HepG2 (cell line): ENCODE data around the gene NEGR1. TPM values are rescaled to one million over a fixed set of nuclear protein-coding genes. Genes with fewer than 3 reads are reported as not detected.

ENCODE experiments used
- ATAC-seq: fragments of 200-7000 bp; cut with Tn5 transposase; 3 replicates; pipeline ENCODE4 v1.9.1; 2020; ENCODE audit warnings: mild to moderate bottlenecking, moderate library complexity
- BruUV-seq: library from RNA; stranded (reverse); fragments of 400-500 nt; replicated peaks from 2 replicates; lab custom pipeline; 2021; lab: Mats Ljungman, UMichigan
- CTCF ChIA-PET: fragments of 300-600 bp; formaldehyde crosslinking; extraction: SDS; loops from one replicate; lab custom pipeline; 2021; ENCODE audit warnings: low total read pairs, inconsistent platforms, low intra/inter-chr PET ratio; lab: Yijun Ruan, JAX
- POLR2A ChIA-PET: fragments of 350-600 bp; sonication (Branson Sonifier 250); formaldehyde crosslinking; loops from one replicate; lab custom pipeline; 2020; ENCODE audit warnings: antibody characterized with exemption, inconsistent platforms; lab: Yijun Ruan, JAX
- DNase-seq: peaks from one replicate; pipeline ENCODE4 v3.0.0-alpha.2; 2015; ENCODE audit warnings: low spot score
- FAIRE-seq: peaks from 3 replicates; lab custom pipeline; 2011; peaks lifted over from hg19 to GRCh38; lab: Jason Lieb, UNC
- H2AFZ ChIP-seq: one replicate; pipeline ENCODE4 v1.6.1; 2011; ENCODE audit warnings: low read length, inconsistent platforms
- H3K27ac ChIP-seq: fragments of 300-600 bp; 3 replicates; pipeline ENCODE4 v1.8.0; 2011; ENCODE audit warnings: mixed run types, mild to moderate bottlenecking, mixed read lengths, low read length, inconsistent platforms; ENCODE audit not compliant: insufficient read depth; ENCODE audit errors: extremely low read length
- H3K27me3 ChIP-seq, 2 experiments: fragments of 200-600 bp in 1 of 2; 2 replicates in 1 of 2; 3 replicates in 1 of 2; pipeline versions ENCODE4 v1.6.0 to v1.8.0; 2011; ENCODE audit warnings: low read length in 2 of 2, mild to moderate bottlenecking in 2 of 2, moderate library complexity in 2 of 2, inconsistent platforms in 1 of 2; ENCODE audit not compliant: insufficient read depth in 2 of 2, control insufficient read depth in 1 of 2
- H3K36me3 ChIP-seq, 2 experiments: fragments of 200-600 bp in 1 of 2; replicated peaks in 1 of 2; 2 replicates in 1 of 2; 3 replicates in 1 of 2; pipeline versions ENCODE4 v1.5.1 to v1.8.0; 2011; ENCODE audit warnings: low read length in 2 of 2, inconsistent platforms in 1 of 2; ENCODE audit not compliant: insufficient read depth in 2 of 2, control insufficient read depth in 1 of 2
- H3K4me1 ChIP-seq: 2 replicates; pipeline ENCODE4 v1.5.1; 2012; ENCODE audit warnings: low read length, inconsistent platforms; ENCODE audit not compliant: insufficient read depth
- H3K4me2 ChIP-seq: 2 replicates; pipeline ENCODE4 v1.6.0; 2011; ENCODE audit warnings: low read depth, low read length, inconsistent platforms
- H3K4me3 ChIP-seq, 3 experiments: fragments of 200-600 bp in 1 of 3; sonication (generic), shearing (Covaris generic) in 1 of 3; replicated peaks in 1 of 3; 2 replicates each; pipeline ENCODE4 v1.5.1; 2011 to 2016; ENCODE audit warnings: low read length in 3 of 3, inconsistent platforms in 2 of 3, low read depth in 2 of 3, mild to moderate bottlenecking in 2 of 3, control low read depth in 1 of 3, mixed read lengths in 1 of 3; ENCODE audit not compliant: insufficient read depth in 1 of 3
- H3K79me2 ChIP-seq: one replicate; pipeline ENCODE4 v1.6.1; 2011; ENCODE audit warnings: low read length, inconsistent platforms; ENCODE audit not compliant: insufficient read depth
- H3K9ac ChIP-seq: 2 replicates; pipeline ENCODE4 v1.6.0; 2011; ENCODE audit warnings: mild to moderate bottlenecking, low read depth, low read length, inconsistent platforms; ENCODE audit not compliant: insufficient read depth
- H3K9me3 ChIP-seq: 2 replicates; pipeline ENCODE4 v1.5.1; 2012; ENCODE audit warnings: mild to moderate bottlenecking, low read length
- H4K20me1 ChIP-seq: 2 replicates; pipeline ENCODE4 v1.6.0; 2011; ENCODE audit warnings: inconsistent platforms, mild to moderate bottlenecking, low read length, moderate library complexity; ENCODE audit not compliant: insufficient read depth
- CBX2 ChIP-seq, 2 experiments: fragments of 200-600 bp in 1 of 2; sonication (generic); formaldehyde crosslinking in 1 of 2; IDR thresholded peaks; 2 replicates each; pipeline versions ENCODE4 v1.7.0 to v1.8.1; 2018 to 2022; ENCODE audit warnings: low read depth in 2 of 2, low read length in 1 of 2, mild to moderate bottlenecking in 1 of 2, missing genetic modification reagents in 1 of 2
- KDM2A ChIP-seq: sonication (generic); formaldehyde crosslinking; IDR thresholded peaks from 2 replicates; pipeline ENCODE4 v1.4.0; 2020; ENCODE audit warnings: low read depth, missing genetic modification reagents, borderline replicate concordance
- NAIF1 ChIP-seq: sonication (generic); formaldehyde crosslinking; IDR thresholded peaks from 2 replicates; pipeline ENCODE4 v1.5.0; 2020; ENCODE audit warnings: mild to moderate bottlenecking, missing genetic modification reagents, borderline replicate concordance
- SCMH1 ChIP-seq: sonication (generic); formaldehyde crosslinking; IDR thresholded peaks from 2 replicates; pipeline ENCODE4 v1.9.0; 2021; ENCODE audit warnings: missing genetic modification reagents, mild to moderate bottlenecking, borderline replicate concordance
- SIN3A ChIP-seq: IDR thresholded peaks from 2 replicates; pipeline ENCODE4 v1.6.1; 2011; ENCODE audit warnings: low read depth, mild to moderate bottlenecking, control low read depth, low read length, borderline replicate concordance
- TCF7 ChIP-seq: sonication (generic); IDR thresholded peaks from 2 replicates; pipeline ENCODE4 v1.6.1; 2016; ENCODE audit warnings: antibody characterized with exemption, low read depth
- ZNF333 ChIP-seq: sonication (generic); formaldehyde crosslinking; IDR thresholded peaks from 2 replicates; pipeline ENCODE4 v1.4.0; 2020; ENCODE audit warnings: mild to moderate bottlenecking, missing genetic modification reagents, borderline replicate concordance
- ZNF616 ChIP-seq: sonication (generic); formaldehyde crosslinking; IDR thresholded peaks from 2 replicates; pipeline ENCODE4 v1.5.0; 2020; ENCODE audit warnings: low read depth, mild to moderate bottlenecking, missing genetic modification reagents
- ZNF678 ChIP-seq: sonication (generic); formaldehyde crosslinking; IDR thresholded peaks from 2 replicates; pipeline ENCODE4 v1.4.0; 2020; ENCODE audit warnings: mild to moderate bottlenecking, missing genetic modification reagents
- WGBS: methylation state at CpG from one replicate; pipeline ENCODE4 v1.1.6; 2017; ENCODE audit warnings: low lambda C conversion rate; 5-methylcytosine and 5-hydroxymethylcytosine counted together
- in situ Hi-C: cut with HindIII; loops from 2 replicates; pipeline ENCODE4 v1.10.0; 2017; ENCODE audit warnings: low pct_unique_long_range_greater_than_20kb; ENCODE audit not compliant: extremely low pct_ligation_motif_present
- intact Hi-C: fragments of 100-400 bp; cut with micrococcal nuclease; formaldehyde crosslinking; loops from one replicate; pipeline ENCODE4 v1.10.0; 2022; ENCODE audit not compliant: unreplicated experiment
- polyA plus RNA-seq, 8 experiments: library from polyadenylated mRNA; depleted of rRNA in 3 of 8; stranded (reverse) in 7 of 8; unstranded in 1 of 8; fragments of >200 nt; fragmentation: Illumina TruSeq in 4 of 8; extraction: Trizol in 4 of 8; gene quantifications; 2 replicates each; pipeline versions ENCODE4 v1.2.1 to v1.2.3, GENCODE V29; 2011 to 2016; ENCODE audit warnings: low read depth in 4 of 8, missing spikeins in 1 of 8, mixed read lengths in 1 of 8; ENCODE audit not compliant: insufficient read depth in 1 of 8
- total RNA-seq, 5 experiments: library from RNA; depleted of rRNA; stranded (reverse); fragments of >200 nt; fragmentation: Illumina TruSeq; extraction: Trizol; gene quantifications; 2 replicates each; pipeline ENCODE4 v1.2.3, GENCODE V29; 2016; ENCODE audit warnings: low read depth in 1 of 5
- TF ChIP-seq, protein P1 (sequence below): sonication (generic); formaldehyde crosslinking; IDR thresholded peaks from 2 replicates; pipeline ENCODE4 v1.8.0; 2022; ENCODE audit warnings: mild to moderate bottlenecking, missing genetic modification reagents, moderate library complexity
- TF ChIP-seq, protein P2 (sequence below): sonication (generic); formaldehyde crosslinking; IDR thresholded peaks from 2 replicates; pipeline ENCODE4 v1.4.0; 2020; ENCODE audit warnings: missing genetic modification reagents

The NEGR1 gene
- total and polyA plus RNA-seq, 2 of the 13 experiments (the other 11 are each of a cell fraction or from before 2014, with no cell fraction given) = not detected

DNA sequence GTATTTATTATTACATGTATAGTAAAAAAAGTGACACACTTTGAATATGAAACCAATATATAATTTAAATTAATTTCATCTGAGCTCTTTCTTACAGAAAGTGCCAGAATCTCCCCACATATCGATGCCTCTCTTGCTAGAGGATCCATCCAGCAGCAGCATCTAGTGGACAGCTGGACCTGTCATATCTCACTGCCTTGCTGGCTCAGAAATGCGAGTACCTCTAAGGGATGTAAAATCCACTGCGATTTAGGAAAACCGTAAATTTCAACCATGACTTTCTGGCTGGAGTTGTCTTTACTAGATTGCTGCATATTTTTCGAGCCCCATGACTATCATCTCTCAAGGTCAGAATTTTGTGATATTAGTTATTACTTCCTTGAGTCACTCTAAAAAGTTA lies 333.8 kb downstream of the NEGR1 start:
- no peak overlapping the region for H3K4me3 ChIP-seq
- H3K27me3 ChIP-seq = no peaks in the 10 kb centered on the region
- intact Hi-C loops (no loop called here), in situ Hi-C loops (no loop called here)
- no peaks in the 10 kb centered on the region for H3K4me1 ChIP-seq
- TF ChIP-seq NAIF1 (CRISPR knock-in tag) (no peak), ZNF333 (no peak), KDM2A (CRISPR knock-in tag) (no peak)
- no peak for ATAC-seq
- 2% methylated on average over 5 of the region's 5 CpGs for WGBS
- no peak for FAIRE-seq
- no peak overlapping the region for H3K9ac ChIP-seq
- BruUV-seq = no TSS peak
- no peaks in the 10 kb centered on the region for H3K9me3 ChIP-seq
- POLR2A ChIA-PET = no interaction called here
- H3K79me2 ChIP-seq = no peaks in the 10 kb centered on the region
- no peaks in the 10 kb centered on the region for H3K36me3 ChIP-seq
- H4K20me1 ChIP-seq = no peaks in the 10 kb centered on the region
- CTCF ChIA-PET = no interaction called here
- no peak for DNase-seq
- no peak overlapping the region for H3K4me2 ChIP-seq
- H2AFZ ChIP-seq = no peak overlapping the region
- no peak overlapping the region for H3K27ac ChIP-seq

DNA sequence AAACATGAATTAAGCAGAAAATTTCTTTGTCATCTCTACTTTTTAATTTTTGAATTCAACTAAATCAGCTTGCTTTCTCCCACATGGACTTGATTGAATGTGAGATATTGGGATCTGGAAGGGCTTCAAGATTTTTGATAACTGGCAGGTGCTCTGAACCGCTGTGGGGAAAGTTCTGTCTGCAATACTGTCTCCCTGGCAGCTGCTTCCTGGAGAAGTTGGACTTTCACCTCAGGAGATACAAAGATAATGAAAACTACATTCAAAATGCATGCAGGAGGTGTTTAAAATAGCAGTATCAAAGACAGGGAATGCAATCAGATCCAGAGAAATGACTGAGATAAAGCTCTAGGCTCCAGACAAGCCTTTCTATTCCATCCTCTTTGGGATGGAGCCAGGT lies 338.3 kb downstream of the NEGR1 start:
- no peaks in the 10 kb centered on the region for H3K4me1 ChIP-seq
- H3K36me3 ChIP-seq = no peaks in the 10 kb centered on the region
- DNase-seq (no peak), FAIRE-seq (no peak), ATAC-seq (no peak)
- no TSS peak for BruUV-seq
- no peaks in the 10 kb centered on the region for H4K20me1 ChIP-seq
- H3K79me2 ChIP-seq = no peaks in the 10 kb centered on the region
- no peak overlapping the region for H3K9ac ChIP-seq
- ChIA-PET CTCF (no interaction called here), POLR2A (no interaction called here)
- intact Hi-C loops = no loop called here
- H3K9me3 ChIP-seq = no peaks in the 10 kb centered on the region
- H3K27me3 ChIP-seq = no peaks in the 10 kb centered on the region; a peak in 1 of 5 replicates
- no peak overlapping the region for H2AFZ ChIP-seq
- 0% methylated on average over 1 of the region's 1 CpG for WGBS
- no peak overlapping the region for H3K27ac ChIP-seq
- no peak overlapping the region for H3K4me3 ChIP-seq
- no peak for TF ChIP-seq ZNF678 (CRISPR knock-in tag)
- TF ChIP-seq CBX2 (IDR thresholded peaks at IDR 0.05; ENCODE audit: low read depth, low read length) = no peak
- no peak for TF ChIP-seq CBX2 (CRISPR knock-in tag; IDR thresholded peaks at IDR 0.05; ENCODE audit: low read depth)
- TF ChIP-seq ZNF616 = no peak
- TF ChIP-seq, protein P1, sequence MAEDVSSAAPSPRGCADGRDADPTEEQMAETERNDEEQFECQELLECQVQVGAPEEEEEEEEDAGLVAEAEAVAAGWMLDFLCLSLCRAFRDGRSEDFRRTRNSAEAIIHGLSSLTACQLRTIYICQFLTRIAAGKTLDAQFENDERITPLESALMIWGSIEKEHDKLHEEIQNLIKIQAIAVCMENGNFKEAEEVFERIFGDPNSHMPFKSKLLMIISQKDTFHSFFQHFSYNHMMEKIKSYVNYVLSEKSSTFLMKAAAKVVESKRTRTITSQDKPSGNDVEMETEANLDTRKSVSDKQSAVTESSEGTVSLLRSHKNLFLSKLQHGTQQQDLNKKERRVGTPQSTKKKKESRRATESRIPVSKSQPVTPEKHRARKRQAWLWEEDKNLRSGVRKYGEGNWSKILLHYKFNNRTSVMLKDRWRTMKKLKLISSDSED (CRISPR knock-in tag) = no peak
- no peak for TF ChIP-seq SCMH1 (CRISPR knock-in tag)
- no peak for TF ChIP-seq SIN3A
- TF ChIP-seq TCF7 = no peak
- TF ChIP-seq, protein P2, sequence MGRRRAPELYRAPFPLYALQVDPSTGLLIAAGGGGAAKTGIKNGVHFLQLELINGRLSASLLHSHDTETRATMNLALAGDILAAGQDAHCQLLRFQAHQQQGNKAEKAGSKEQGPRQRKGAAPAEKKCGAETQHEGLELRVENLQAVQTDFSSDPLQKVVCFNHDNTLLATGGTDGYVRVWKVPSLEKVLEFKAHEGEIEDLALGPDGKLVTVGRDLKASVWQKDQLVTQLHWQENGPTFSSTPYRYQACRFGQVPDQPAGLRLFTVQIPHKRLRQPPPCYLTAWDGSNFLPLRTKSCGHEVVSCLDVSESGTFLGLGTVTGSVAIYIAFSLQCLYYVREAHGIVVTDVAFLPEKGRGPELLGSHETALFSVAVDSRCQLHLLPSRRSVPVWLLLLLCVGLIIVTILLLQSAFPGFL (CRISPR knock-in tag) = no peak
- no peak overlapping the region for H3K4me2 ChIP-seq
- in situ Hi-C loops = no loop called here
